Measurements from ENCODE around the gene SLC30A2.
A peak's percentile ranks its signal among the peaks of the same experiment; 100 is the strongest.

The SLC30A2 gene

DNA sequence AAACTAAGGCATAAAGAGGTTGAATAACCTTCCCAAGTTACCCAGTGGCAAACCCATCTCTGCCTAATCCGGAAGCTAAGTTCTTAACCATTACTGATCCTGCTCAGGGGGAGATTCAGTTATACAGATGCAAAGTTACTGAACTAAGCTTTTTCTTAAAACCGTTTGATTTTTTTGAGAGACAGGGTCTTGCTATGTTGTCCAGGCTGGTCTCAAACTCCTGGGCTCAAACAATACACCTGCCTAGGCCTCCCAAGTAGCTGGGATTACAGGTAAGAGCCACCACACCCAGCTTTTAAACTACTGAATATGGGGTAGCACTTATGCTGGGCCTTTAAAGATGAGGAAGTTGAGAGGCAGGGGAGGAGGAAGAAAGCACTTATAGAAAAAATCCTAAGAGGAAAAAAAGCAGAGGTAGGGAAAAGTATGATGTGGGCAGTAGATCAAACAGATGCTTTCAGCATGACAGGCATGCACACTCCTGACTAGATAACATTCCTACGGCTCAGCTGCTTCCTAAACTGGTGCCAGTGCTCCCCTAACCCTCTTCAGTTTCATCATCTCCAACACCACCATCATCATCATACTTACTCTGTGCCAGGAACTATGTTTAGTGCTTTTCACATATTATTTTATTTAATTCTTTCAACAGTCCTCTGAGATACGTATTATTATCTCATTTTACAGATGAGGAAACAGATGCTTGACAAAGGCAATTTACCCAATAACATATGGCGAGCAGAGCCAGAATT lies 53.8 kb downstream of the SLC30A2 start (continued):
- TF ChIP-seq ZNF664 (tag by site-specific recombination; IDR thresholded peaks at IDR 0.05) = peak; percentile 94

DNA sequence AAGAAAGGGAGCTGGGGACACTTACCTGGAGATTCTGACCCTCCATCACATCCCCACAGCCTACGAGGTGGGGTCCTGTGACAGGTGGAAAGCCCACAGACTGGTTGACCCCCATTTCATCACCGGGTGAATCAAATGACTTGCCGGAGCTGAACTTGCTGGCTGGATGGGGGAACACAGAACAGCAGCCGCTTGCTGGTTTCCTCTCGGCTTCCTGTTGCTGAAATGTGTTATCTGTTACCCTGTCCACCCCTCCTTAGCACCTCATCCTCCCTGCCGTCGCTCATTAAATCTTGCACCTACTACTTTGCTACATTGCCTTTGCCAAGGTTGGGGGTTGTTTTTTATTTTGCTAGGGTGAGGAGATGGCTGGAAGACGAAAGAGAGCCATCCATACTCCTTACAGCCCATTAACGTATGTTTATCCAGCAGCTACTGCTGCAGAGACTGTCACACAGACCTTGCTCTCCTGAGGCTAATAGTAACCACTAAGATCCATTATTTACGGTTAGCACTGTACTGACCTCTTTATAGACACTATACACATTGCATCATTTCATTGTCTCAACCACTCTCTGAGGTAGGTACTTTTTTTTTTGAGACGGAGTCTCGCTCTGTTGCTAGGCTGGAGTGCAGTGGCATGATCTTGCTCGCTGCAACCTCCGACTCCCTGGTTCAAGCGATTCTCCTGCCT lies 55.1 kb downstream of the SLC30A2 start:
- Histone ChIP-seq H3K36me3 (ENCODE audit: control insufficient read depth in 2 of 2, insufficient read depth in 1 of 2, low read length in 2 of 2) (peaks cover 0 to 18% of the 10 kb centered on the region in 2 experiments; a peak in 2 of 3 replicates), H3K4me1 (ENCODE audit: control insufficient read depth, insufficient read depth, low read length) (no peaks in the 10 kb centered on the region), H3K4me3 (ENCODE audit: low read depth, low read length) (no peak overlapping the region), H3K9me3 (ENCODE audit: control insufficient read depth, insufficient read depth, low read depth, low read length) (no peaks in the 10 kb centered on the region), H3K27ac (ENCODE audit: extremely low read depth, low read depth, low read length) (no peak overlapping the region)
- ChIA-PET POLR2A (no interaction called here), CTCF (interaction anchor here (0.9 to 1.0 kb wide), 2 partner anchors 25 to 95 kb away, joined by 3 read pairs; no protein-coding TSS in a partner anchor)
- no peak for TF ChIP-seq ZNF837 (tag by site-specific recombination; IDR thresholded peaks at IDR 0.05)
- TF ChIP-seq ZFHX2 (tag by site-specific recombination; conservative IDR thresholded peaks at IDR 0.05) = no peak
- TF ChIP-seq, protein P1, sequence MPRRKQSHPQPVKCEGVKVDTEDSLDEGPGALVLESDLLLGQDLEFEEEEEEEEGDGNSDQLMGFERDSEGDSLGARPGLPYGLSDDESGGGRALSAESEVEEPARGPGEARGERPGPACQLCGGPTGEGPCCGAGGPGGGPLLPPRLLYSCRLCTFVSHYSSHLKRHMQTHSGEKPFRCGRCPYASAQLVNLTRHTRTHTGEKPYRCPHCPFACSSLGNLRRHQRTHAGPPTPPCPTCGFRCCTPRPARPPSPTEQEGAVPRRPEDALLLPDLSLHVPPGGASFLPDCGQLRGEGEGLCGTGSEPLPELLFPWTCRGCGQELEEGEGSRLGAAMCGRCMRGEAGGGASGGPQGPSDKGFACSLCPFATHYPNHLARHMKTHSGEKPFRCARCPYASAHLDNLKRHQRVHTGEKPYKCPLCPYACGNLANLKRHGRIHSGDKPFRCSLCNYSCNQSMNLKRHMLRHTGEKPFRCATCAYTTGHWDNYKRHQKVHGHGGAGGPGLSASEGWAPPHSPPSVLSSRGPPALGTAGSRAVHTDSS (tag by site-specific recombination; IDR thresholded peaks at IDR 0.05) = no peak
- no peak for TF ChIP-seq ZBTB7A (tag by site-specific recombination; IDR thresholded peaks at IDR 0.05; ENCODE audit: low read depth)
- TF ChIP-seq ZNF138 (tag by site-specific recombination; IDR thresholded peaks at IDR 0.05; ENCODE audit: borderline replicate concordance) = no peak
- TF ChIP-seq, protein P2, sequence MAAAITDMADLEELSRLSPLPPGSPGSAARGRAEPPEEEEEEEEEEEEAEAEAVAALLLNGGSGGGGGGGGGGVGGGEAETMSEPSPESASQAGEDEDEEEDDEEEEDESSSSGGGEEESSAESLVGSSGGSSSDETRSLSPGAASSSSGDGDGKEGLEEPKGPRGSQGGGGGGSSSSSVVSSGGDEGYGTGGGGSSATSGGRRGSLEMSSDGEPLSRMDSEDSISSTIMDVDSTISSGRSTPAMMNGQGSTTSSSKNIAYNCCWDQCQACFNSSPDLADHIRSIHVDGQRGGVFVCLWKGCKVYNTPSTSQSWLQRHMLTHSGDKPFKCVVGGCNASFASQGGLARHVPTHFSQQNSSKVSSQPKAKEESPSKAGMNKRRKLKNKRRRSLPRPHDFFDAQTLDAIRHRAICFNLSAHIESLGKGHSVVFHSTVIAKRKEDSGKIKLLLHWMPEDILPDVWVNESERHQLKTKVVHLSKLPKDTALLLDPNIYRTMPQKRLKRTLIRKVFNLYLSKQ (tag by site-specific recombination; IDR thresholded peaks at IDR 0.05; ENCODE audit: borderline replicate concordance) = no peak
- TF ChIP-seq, protein P3, sequence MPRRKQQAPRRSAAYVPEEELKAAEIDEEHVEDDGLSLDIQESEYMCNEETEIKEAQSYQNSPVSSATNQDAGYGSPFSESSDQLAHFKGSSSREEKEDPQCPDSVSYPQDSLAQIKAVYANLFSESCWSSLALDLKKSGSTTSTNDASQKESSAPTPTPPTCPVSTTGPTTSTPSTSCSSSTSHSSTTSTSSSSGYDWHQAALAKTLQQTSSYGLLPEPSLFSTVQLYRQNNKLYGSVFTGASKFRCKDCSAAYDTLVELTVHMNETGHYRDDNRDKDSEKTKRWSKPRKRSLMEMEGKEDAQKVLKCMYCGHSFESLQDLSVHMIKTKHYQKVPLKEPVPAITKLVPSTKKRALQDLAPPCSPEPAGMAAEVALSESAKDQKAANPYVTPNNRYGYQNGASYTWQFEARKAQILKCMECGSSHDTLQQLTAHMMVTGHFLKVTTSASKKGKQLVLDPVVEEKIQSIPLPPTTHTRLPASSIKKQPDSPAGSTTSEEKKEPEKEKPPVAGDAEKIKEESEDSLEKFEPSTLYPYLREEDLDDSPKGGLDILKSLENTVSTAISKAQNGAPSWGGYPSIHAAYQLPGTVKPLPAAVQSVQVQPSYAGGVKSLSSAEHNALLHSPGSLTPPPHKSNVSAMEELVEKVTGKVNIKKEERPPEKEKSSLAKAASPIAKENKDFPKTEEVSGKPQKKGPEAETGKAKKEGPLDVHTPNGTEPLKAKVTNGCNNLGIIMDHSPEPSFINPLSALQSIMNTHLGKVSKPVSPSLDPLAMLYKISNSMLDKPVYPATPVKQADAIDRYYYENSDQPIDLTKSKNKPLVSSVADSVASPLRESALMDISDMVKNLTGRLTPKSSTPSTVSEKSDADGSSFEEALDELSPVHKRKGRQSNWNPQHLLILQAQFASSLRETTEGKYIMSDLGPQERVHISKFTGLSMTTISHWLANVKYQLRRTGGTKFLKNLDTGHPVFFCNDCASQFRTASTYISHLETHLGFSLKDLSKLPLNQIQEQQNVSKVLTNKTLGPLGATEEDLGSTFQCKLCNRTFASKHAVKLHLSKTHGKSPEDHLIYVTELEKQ (tag by site-specific recombination; IDR thresholded peaks at IDR 0.05; ENCODE audit: borderline replicate concordance) = no peak
- TF ChIP-seq, protein P4, sequence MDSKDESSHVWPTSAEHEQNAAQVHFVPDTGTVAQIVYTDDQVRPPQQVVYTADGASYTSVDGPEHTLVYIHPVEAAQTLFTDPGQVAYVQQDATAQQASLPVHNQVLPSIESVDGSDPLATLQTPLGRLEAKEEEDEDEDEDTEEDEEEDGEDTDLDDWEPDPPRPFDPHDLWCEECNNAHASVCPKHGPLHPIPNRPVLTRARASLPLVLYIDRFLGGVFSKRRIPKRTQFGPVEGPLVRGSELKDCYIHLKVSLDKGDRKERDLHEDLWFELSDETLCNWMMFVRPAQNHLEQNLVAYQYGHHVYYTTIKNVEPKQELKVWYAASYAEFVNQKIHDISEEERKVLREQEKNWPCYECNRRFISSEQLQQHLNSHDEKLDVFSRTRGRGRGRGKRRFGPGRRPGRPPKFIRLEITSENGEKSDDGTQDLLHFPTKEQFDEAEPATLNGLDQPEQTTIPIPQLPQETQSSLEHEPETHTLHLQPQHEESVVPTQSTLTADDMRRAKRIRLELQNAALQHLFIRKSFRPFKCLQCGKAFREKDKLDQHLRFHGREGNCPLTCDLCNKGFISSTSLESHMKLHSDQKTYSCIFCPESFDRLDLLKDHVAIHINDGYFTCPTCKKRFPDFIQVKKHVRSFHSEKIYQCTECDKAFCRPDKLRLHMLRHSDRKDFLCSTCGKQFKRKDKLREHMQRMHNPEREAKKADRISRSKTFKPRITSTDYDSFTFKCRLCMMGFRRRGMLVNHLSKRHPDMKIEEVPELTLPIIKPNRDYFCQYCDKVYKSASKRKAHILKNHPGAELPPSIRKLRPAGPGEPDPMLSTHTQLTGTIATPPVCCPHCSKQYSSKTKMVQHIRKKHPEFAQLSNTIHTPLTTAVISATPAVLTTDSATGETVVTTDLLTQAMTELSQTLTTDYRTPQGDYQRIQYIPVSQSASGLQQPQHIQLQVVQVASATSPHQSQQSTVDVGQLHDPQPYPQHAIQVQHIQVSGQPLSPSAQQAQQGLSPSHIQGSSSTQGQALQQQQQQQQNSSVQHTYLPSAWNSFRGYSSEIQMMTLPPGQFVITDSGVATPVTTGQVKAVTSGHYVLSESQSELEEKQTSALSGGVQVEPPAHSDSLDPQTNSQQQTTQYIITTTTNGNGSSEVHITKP (tag by site-specific recombination; IDR thresholded peaks at IDR 0.05) = no peak
- TF ChIP-seq ZNF184 (tag by site-specific recombination; IDR thresholded peaks at IDR 0.05) = no peak
- TF ChIP-seq, protein P5, sequence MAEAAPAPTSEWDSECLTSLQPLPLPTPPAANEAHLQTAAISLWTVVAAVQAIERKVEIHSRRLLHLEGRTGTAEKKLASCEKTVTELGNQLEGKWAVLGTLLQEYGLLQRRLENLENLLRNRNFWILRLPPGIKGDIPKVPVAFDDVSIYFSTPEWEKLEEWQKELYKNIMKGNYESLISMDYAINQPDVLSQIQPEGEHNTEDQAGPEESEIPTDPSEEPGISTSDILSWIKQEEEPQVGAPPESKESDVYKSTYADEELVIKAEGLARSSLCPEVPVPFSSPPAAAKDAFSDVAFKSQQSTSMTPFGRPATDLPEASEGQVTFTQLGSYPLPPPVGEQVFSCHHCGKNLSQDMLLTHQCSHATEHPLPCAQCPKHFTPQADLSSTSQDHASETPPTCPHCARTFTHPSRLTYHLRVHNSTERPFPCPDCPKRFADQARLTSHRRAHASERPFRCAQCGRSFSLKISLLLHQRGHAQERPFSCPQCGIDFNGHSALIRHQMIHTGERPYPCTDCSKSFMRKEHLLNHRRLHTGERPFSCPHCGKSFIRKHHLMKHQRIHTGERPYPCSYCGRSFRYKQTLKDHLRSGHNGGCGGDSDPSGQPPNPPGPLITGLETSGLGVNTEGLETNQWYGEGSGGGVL (tag by site-specific recombination; IDR thresholded peaks at IDR 0.05) = no peak
- TF ChIP-seq ZNF530 (tag by site-specific recombination; IDR thresholded peaks at IDR 0.05; ENCODE audit: low read depth) = no peak
- TF ChIP-seq ZNF433 (tag by site-specific recombination; IDR thresholded peaks at IDR 0.05; ENCODE audit: low read depth) = no peak
- no peak for TF ChIP-seq EGR2 (tag by site-specific recombination; IDR thresholded peaks at IDR 0.05; ENCODE audit: low read depth)
- TF ChIP-seq ZNF629 (tag by site-specific recombination; IDR thresholded peaks at IDR 0.05) = no peak
- TF ChIP-seq, protein P6, sequence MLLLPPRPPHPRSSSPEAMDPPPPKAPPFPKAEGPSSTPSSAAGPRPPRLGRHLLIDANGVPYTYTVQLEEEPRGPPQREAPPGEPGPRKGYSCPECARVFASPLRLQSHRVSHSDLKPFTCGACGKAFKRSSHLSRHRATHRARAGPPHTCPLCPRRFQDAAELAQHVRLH (tag by site-specific recombination; IDR thresholded peaks at IDR 0.05) = no peak
- no peak for TF ChIP-seq KLF1 (tag by site-specific recombination; IDR thresholded peaks at IDR 0.05)
